Measurements from ENCODE around the gene LRRTM4. TPM values are rescaled to one million over a fixed set of nuclear protein-coding genes. Genes with fewer than 3 reads are reported as not detected.

Gene LRRTM4
- total RNA-seq, 4 donors from 2014 or later: 0.51 TPM; not detected in 3

- no peak for DNase-seq (ENCODE audit: low spot score in 2 of 2)
- intact Hi-C loops (cut with DNase I; ENCODE audit: low total_unique reads): no loop called here
- WGBS, 2 donors: 83 to 91% methylated on average over 3 of the region's 3 CpGs
- H3K4me3 ChIP-seq (ENCODE audit: low read depth, poor library complexity, severe bottlenecking): no peak overlapping the region
- TF ChIP-seq CTCF (IDR thresholded peaks at IDR 0.05) (no peak), POLR2A (IDR thresholded peaks at IDR 0.05) (no peak)
Observed at GRCh38 chr2:77538031-77538430, 15.9 kb upstream of the LRRTM4 start.

GRCh38 chr2:77522888-77523287, 712 bp upstream of the LRRTM4 start:
- WGBS, 2 donors: 57 to 69% methylated on average over 1 of the region's 1 CpG
- no peak overlapping the region for H3K4me3 ChIP-seq (ENCODE audit: low read depth, poor library complexity, severe bottlenecking)
- DNase-seq (ENCODE audit: low spot score in 2 of 2): no peak
- intact Hi-C loops (cut with DNase I; ENCODE audit: low total_unique reads): no loop called here
- TF ChIP-seq CTCF (IDR thresholded peaks at IDR 0.05) (no peak), POLR2A (IDR thresholded peaks at IDR 0.05) (no peak)

DNA sequence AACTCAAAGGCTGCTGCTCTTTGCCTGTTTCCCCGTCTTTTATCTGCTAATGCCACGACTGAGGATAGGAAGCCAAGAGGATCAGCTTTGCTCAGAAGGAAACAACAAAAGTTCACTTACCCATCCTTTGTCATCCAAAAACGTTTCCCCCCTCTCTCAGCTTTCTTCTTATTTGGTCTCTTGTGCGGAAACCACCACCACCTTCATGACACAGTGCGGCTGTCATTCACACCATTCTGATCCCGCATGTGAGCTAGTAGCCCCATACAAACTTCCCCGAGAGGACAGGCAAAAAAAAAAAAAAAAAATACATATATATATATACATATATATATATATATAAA, 656 bp downstream of the LRRTM4 start:
- H3K4me3 ChIP-seq (ENCODE audit: low read depth, poor library complexity, severe bottlenecking): no peak overlapping the region
- TF ChIP-seq CTCF (IDR thresholded peaks at IDR 0.05) (no peak), POLR2A (IDR thresholded peaks at IDR 0.05) (no peak)
- intact Hi-C loops (cut with DNase I; ENCODE audit: low total_unique reads): no loop called here
- DNase-seq (ENCODE audit: low spot score in 2 of 2): no peak
- 25 to 43% methylated on average over 7 of the region's 7 CpGs for WGBS, 2 donors

DNA sequence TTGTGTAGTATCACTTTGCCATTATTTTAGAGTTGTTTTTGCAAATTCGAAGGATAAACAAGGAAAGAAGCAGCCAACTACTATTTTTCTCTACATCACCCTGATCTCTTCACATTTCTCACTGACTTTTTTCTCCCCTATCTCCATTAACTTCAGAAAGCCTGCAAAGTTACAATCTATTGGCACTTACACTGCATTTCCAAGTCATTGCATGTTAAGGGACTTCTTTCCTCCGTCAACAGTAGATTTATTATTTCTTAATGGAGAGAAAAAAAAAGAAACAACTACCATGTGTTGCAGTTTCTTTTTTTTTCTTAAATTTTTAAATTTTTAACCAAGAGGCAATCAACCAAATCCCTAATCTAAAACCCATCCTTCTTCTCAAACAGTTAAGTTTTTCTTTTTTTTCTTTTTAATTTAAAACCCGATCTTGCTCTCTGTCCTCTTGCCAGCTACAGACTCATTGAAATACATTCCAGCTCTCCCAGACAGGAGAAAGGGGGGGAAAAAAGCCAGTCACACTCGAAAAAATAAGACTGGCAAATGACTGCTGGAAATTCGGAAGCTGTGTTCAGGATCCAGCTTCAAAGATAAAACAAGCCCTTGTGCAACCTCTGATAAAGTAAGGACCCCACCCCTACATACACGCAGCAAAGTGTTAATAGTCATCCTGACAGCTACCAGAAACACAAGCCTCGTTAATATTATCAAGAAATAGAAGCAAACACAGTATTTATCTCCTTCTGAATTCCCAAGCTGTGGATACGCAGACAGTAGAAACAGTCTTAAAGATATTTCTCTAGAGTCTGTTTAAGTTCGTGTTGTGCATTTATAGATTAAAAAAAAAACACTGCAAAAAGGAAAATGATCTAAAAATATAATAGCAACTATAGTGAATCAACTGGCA, 1.3 kb downstream of the LRRTM4 start:
- no peak overlapping the region for H3K4me3 ChIP-seq (ENCODE audit: low read depth, poor library complexity, severe bottlenecking)
- no peak for TF ChIP-seq POLR2A (IDR thresholded peaks at IDR 0.05)
- TF ChIP-seq CTCF (IDR thresholded peaks at IDR 0.05): no peak
- 12 to 18% methylated on average over 9 of the region's 9 CpGs for WGBS, 2 donors
- no peak for DNase-seq (ENCODE audit: low spot score in 2 of 2)
- intact Hi-C loops (cut with DNase I; ENCODE audit: low total_unique reads): no loop called here

DNA sequence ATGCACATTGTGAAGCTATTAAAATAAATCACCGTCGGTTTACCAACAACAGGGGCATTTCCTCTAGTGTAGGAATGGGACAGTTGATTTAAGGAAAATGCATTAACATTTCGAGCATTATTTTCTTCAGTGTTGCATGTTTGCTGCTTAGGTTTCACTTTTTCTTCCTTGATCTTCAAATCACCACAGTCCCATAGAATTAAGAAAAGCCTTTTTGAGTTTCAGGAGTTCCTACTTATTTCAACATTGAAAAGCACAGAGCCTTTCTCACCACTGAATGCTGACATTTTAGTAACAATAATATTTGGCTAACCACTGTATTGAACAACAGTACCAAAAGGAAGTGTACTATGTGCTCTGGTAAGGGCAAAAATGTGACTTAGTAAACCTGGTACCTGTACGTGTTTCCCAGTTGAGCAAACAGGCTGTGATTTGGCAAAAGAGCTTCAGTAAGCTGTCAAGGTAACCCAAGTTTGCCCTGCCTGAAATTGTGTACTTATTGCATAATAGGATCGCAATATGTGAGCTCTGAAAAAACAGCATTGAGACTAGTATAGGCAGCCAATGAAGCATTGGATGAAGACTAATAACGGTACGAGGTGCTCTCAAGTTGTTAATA, 2.2 kb downstream of the LRRTM4 start:
- WGBS, 2 donors: 67 to 70% methylated on average over 7 of the region's 7 CpGs

More for the DNA sequence above, 2.2 kb downstream of the LRRTM4 start:
- DNase-seq (ENCODE audit: low spot score in 2 of 2): no peak
- TF ChIP-seq CTCF (IDR thresholded peaks at IDR 0.05) (no peak), POLR2A (IDR thresholded peaks at IDR 0.05) (no peak)
- H3K4me3 ChIP-seq (ENCODE audit: low read depth, poor library complexity, severe bottlenecking): no peak overlapping the region
- intact Hi-C loops (cut with DNase I; ENCODE audit: low total_unique reads): no loop called here

All from lower leg skin (tissue), 4 donors.